ENCODE results near the gene LRRK1.

GRCh38 chr15:101100593-101101442 lies 181.7 kb downstream of the LRRK1 start:
- no peak for TF ChIP-seq ZNF644 (CRISPR knock-in tag; IDR thresholded peaks at IDR 0.05; ENCODE audit: low read depth)
- TF ChIP-seq, protein P1, sequence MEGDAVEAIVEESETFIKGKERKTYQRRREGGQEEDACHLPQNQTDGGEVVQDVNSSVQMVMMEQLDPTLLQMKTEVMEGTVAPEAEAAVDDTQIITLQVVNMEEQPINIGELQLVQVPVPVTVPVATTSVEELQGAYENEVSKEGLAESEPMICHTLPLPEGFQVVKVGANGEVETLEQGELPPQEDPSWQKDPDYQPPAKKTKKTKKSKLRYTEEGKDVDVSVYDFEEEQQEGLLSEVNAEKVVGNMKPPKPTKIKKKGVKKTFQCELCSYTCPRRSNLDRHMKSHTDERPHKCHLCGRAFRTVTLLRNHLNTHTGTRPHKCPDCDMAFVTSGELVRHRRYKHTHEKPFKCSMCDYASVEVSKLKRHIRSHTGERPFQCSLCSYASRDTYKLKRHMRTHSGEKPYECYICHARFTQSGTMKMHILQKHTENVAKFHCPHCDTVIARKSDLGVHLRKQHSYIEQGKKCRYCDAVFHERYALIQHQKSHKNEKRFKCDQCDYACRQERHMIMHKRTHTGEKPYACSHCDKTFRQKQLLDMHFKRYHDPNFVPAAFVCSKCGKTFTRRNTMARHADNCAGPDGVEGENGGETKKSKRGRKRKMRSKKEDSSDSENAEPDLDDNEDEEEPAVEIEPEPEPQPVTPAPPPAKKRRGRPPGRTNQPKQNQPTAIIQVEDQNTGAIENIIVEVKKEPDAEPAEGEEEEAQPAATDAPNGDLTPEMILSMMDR (CRISPR knock-in tag; IDR thresholded peaks at IDR 0.05): no peak
- TF ChIP-seq ZFP36L1 (CRISPR knock-in tag; IDR thresholded peaks at IDR 0.05): no peak
